HepG2 (cell line): ENCODE data around the gene UBE3B. TPM values are rescaled to one million over a fixed set of nuclear protein-coding genes. Genes with fewer than 3 reads are reported as not detected.

Experiments
- ATF2 ChIP-seq: sonication (generic); formaldehyde crosslinking; IDR thresholded peaks from 2 replicates; pipeline ENCODE4 v1.4.0; 2020; ENCODE audit warnings: missing genetic modification reagents
- ATF7 ChIP-seq, 2 experiments: fragments of 450-650 bp in 1 of 2; sonication (generic) in 1 of 2; formaldehyde crosslinking in 1 of 2; IDR thresholded peaks; 2 replicates each; pipeline versions ENCODE4 v1.4.0 to v1.6.1; 2016 to 2020; ENCODE audit warnings: antibody characterized with exemption in 1 of 2, mild to moderate bottlenecking in 1 of 2, missing genetic modification reagents in 1 of 2
- EZH2 ChIP-seq: conservative IDR thresholded peaks from 2 replicates; pipeline ENCODE4 v1.6.1; 2012; ENCODE audit warnings: mild to moderate bottlenecking, low read depth, low read length, moderate library complexity
- GATA4 ChIP-seq: sonication (generic); IDR thresholded peaks from 2 replicates; pipeline ENCODE4 v1.6.1; 2016; ENCODE audit warnings: antibody characterized with exemption, low read depth, borderline replicate concordance
- IRF1 ChIP-seq: sonication (generic); formaldehyde crosslinking; IDR thresholded peaks from 2 replicates; pipeline ENCODE4 v1.4.0; 2020; ENCODE audit warnings: low read depth, mild to moderate bottlenecking, missing genetic modification reagents
- PITX1 ChIP-seq: sonication (generic); formaldehyde crosslinking; IDR thresholded peaks from 2 replicates; pipeline ENCODE4 v1.5.1; 2020; ENCODE audit warnings: mild to moderate bottlenecking, missing genetic modification reagents
- PREB ChIP-seq: sonication (generic); formaldehyde crosslinking; IDR thresholded peaks from 2 replicates; pipeline ENCODE4 v1.4.0; 2020; ENCODE audit warnings: missing genetic modification reagents
- SRY ChIP-seq: sonication (generic); formaldehyde crosslinking; IDR thresholded peaks from 2 replicates; pipeline ENCODE4 v1.8.0; 2022; ENCODE audit warnings: mild to moderate bottlenecking, missing genetic modification reagents
- THAP9 ChIP-seq: sonication (generic); formaldehyde crosslinking; IDR thresholded peaks from 2 replicates; pipeline ENCODE4; 2020; ENCODE audit warnings: missing genetic modification reagents, mild to moderate bottlenecking, borderline replicate concordance
- XBP1 ChIP-seq: sonication (generic); formaldehyde crosslinking; IDR thresholded peaks from 2 replicates; pipeline ENCODE4 v1.5.0; 2020; ENCODE audit warnings: missing genetic modification reagents
- ZNF18 ChIP-seq: sonication (generic); formaldehyde crosslinking; IDR thresholded peaks from 2 replicates; pipeline ENCODE4 v1.8.0; 2022; ENCODE audit warnings: mild to moderate bottlenecking, missing genetic modification reagents; ENCODE audit not compliant: insufficient replicate concordance
- ZNF235 ChIP-seq: sonication (generic); formaldehyde crosslinking; IDR thresholded peaks from 2 replicates; pipeline ENCODE4 v1.8.1; 2023; ENCODE audit warnings: mild to moderate bottlenecking, missing genetic modification reagents, borderline replicate concordance
- ZNF432 ChIP-seq: sonication (generic); formaldehyde crosslinking; IDR thresholded peaks from 2 replicates; pipeline ENCODE4 v1.5.0; 2020; ENCODE audit warnings: missing genetic modification reagents, mild to moderate bottlenecking, borderline replicate concordance
- ZNF512B ChIP-seq: sonication (generic); formaldehyde crosslinking; IDR thresholded peaks from 2 replicates; pipeline ENCODE4 v1.5.1; 2020; ENCODE audit warnings: missing genetic modification reagents, mild to moderate bottlenecking, borderline replicate concordance
- ZNF557 ChIP-seq: sonication (generic); formaldehyde crosslinking; IDR thresholded peaks from 2 replicates; pipeline ENCODE4 v1.4.0; 2020; ENCODE audit warnings: missing genetic modification reagents
- ZSCAN12 ChIP-seq: sonication (generic); formaldehyde crosslinking; IDR thresholded peaks from 2 replicates; pipeline ENCODE4 v1.9.0; 2021; ENCODE audit warnings: mild to moderate bottlenecking, missing genetic modification reagents
- polyA plus RNA-seq, 8 experiments: library from polyadenylated mRNA; depleted of rRNA in 3 of 8; stranded (reverse) in 7 of 8; unstranded in 1 of 8; fragments of >200 nt; fragmentation: Illumina TruSeq in 4 of 8; extraction: Trizol in 4 of 8; gene quantifications; 2 replicates each; pipeline versions ENCODE4 v1.2.1 to v1.2.3, GENCODE V29; 2011 to 2016; ENCODE audit warnings: low read depth in 4 of 8, missing spikeins in 1 of 8, mixed read lengths in 1 of 8; ENCODE audit not compliant: insufficient read depth in 1 of 8
- total RNA-seq, 5 experiments: library from RNA; depleted of rRNA; stranded (reverse); fragments of >200 nt; fragmentation: Illumina TruSeq; extraction: Trizol; gene quantifications; 2 replicates each; pipeline ENCODE4 v1.2.3, GENCODE V29; 2016; ENCODE audit warnings: low read depth in 1 of 5

UBE3B gene
- total and polyA plus RNA-seq, 2 of the 13 experiments (the other 11 are each of a cell fraction or from before 2014, with no cell fraction given) = 22.7 to 25.3 TPM

- TF ChIP-seq ZNF512B (CRISPR knock-in tag) = 0 out of 2 replicates have a peak, but pooled peaks have one; percentile 41
- peak; percentile 79; the same call in 1 of the 2 replicates for TF ChIP-seq THAP9 (CRISPR knock-in tag)
- TF ChIP-seq XBP1 (CRISPR knock-in tag) = no peak
- TF ChIP-seq SRY (CRISPR knock-in tag) = no peak
- no peak for TF ChIP-seq IRF1 (CRISPR knock-in tag)
- no peak for TF ChIP-seq PREB (CRISPR knock-in tag)
- TF ChIP-seq ZNF432 = no peak; the same call in 1 of the 2 replicates
- TF ChIP-seq ZNF18 = peak; percentile 45
- TF ChIP-seq ATF7 (IDR thresholded peaks at IDR 0.05) = no peak
- TF ChIP-seq ATF7 (CRISPR knock-in tag; IDR thresholded peaks at IDR 0.05) = no peak; the same call in 1 of the 2 replicates
- peak; percentile 81 for TF ChIP-seq PITX1 (CRISPR knock-in tag)
- TF ChIP-seq ZNF235 (CRISPR knock-in tag) = peak; percentile 80; the same call in 1 of the 2 replicates
- no peak for TF ChIP-seq GATA4
- TF ChIP-seq ATF2 (CRISPR knock-in tag) = no peak; the same call in 1 of the 2 replicates
- TF ChIP-seq ZSCAN12 (CRISPR knock-in tag) = 0 out of 2 replicates have a peak, but pooled peaks have one; percentile 38
- no peak for TF ChIP-seq EZH2
- 0 out of 2 replicates have a peak, but pooled peaks have one; percentile 19 for TF ChIP-seq ZNF557 (CRISPR knock-in tag)
These were observed at the start of gene UBE3B, which contains the start of gene KCTD10 (continued) for GRCh38 chr12:109477185-109477962.
